G401.6 (cell line): Measurements from ENCODE around the gene CCDC85B.
"Not testable (repeated sequence)": the region's sequence is repeated elsewhere in the genome, so short reads cannot be mapped to it uniquely, and the experiment has no call there.

Experiments
- FAIRE-seq: peaks from 2 replicates; lab custom pipeline; 2012; peaks lifted over from hg19 to GRCh38; lab: Jason Lieb, UNC

The CCDC85B gene

DNA sequence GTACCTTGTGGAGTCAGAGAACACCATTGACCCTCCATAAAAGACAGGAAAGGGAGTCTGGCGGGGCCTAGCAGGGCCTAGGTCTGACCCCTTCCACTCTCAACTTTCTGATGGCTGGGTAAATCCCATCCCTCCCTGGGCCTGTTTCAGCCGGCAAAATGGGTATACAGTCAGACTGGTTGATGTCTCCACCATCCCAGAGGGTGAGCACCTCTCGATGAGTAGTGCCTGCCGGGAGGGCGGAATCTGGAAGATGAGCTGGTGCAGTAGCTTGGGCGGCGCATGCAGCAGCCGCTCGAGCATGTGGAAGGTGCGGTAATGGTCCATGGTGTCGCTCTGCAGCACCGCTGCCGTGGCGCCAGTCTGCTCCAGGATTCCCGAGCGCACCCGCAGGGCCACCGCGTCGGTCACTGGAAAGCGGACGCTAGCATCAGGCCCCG lies 2.7 kb upstream of the CCDC85B start:
- no peak for FAIRE-seq

DNA sequence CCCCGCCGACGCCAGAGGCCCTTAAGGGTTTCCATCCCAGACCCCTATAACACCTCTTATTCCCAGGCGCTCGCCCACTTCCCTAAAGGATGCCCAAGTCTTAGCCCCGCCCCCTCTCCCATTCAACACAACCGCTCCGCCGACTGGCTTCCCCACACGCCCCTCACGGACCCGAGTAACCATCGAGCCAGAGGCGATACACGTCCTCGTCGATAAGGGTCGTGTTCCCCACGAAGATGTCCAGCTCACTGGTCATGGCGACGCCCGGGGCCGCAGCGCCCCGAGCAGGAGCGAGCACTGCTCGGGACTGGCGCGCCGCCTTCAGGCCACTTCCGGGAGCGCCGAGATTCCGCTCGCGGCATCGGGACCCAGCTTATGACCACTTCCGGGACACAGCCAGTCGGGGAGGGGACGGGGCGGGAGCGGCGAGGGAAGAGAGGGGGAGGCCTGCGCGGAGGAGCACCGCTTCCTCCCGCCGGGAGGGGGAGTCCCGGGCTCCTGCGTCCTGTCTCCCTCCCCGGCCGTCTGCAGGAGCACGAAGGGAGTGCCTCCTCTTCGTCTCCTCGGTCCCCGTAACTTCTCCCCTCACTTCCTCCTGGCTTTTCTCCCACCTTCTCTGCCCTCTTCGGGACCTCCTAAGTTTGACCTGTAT lies 2.2 kb upstream of the CCDC85B start, which contains the start of gene FIBP:
Gene FIBP, minus strand, starts transcription at position 309 of the 652 bp plus-strand sequence. Its CDS starts 53 bp downstream, at position 256.
- peak; percentile 63 for FAIRE-seq

DNA sequence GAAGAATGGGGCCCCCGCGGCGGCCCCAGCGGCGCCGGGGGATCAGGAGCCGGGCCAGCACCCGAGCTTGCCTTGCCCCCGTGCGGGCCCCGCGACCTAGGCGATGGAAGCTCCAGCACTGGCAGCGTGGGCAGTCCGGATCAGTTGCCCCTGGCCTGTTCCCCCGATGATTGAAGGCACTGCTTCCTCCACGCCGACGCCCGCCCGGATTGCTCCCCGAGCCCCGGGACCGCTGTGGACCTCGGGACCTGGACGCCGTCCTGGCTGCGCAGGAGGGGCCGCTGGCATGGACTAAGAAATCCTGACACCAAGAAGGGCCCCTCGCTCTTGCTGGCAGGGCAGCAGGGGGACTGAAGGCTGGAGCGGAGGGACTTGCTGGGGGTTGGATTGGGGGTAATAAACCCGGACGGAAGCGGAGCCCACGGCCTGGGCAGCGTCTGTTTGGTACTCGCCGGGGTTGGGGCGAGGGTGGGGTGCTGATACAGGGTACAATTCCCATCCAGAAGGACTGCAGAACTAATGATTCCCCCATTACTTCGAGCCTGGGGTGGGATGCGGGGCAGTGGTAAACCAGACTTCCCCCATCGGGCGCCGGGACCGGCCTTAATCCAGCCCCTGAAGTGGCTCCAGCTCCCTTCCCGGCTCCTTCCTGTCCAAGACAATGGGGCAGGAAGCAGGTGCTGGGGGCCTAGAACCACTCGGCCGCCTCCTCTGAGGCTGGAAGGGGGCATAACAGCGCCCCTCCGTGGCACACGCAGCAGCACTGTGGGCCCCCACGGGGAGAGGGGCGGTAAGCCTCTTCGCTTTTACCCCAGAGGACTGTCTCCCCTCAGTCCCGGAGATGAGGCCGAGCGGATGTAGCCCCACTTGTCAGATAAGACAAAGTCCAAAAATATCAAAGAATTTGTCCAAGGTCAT lies 1.0 kb downstream of the CCDC85B start:
- no peak for FAIRE-seq

DNA sequence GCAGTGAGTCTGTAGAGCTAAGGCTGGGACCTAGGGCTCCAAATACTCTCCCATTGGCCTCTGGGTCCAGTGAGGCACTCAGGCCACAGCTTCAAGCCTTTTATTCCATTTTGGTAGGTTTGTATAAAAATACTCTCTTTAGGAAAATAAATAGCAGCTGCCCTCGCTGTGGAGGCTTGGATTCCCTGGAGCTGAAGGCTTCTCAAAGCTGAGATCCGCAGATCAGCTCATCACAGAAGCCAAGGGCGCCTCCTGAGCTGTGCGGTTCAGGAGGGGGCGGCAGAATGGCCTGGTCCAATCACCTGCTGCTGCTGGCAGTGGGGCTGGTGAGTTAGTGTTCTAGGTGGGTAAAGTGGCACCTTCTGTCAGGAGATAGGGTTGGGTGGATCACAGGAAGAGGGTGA lies 1.7 kb downstream of the CCDC85B start:
- not testable (repeated sequence) for FAIRE-seq

DNA sequence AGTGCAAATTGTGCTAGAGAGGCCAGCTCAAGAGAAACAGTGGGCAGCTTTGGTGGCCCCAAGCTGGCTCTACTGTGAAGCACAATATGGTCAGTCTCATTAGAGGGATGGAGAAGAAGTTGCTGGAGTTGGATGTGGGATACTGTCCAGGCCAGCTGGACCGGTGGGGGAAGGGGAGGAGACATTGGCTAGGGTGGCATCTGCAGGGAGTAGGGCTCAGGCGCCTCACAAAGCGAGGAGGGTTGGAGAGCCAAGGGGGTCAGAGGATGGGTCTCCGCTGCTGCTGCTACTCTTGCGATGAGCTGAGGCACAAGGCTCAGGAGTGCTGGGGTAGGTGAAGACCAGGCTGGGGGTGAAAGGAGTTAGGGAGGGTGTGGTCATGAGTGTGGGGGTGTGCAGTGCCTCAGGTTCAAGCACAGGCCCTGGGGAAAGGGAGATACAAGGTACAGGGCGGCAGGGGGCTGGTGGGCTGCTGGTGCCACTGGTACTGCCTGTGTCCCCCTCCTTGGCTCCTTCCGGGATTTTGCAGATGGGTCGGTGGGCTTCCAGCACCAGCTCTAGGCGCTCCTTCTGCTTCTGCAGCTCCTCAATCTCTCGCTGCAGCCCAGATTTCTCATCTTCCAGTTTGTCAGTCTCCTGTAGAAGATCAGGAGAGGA lies 2.3 kb downstream of the CCDC85B start:
- FAIRE-seq: no peak

DNA sequence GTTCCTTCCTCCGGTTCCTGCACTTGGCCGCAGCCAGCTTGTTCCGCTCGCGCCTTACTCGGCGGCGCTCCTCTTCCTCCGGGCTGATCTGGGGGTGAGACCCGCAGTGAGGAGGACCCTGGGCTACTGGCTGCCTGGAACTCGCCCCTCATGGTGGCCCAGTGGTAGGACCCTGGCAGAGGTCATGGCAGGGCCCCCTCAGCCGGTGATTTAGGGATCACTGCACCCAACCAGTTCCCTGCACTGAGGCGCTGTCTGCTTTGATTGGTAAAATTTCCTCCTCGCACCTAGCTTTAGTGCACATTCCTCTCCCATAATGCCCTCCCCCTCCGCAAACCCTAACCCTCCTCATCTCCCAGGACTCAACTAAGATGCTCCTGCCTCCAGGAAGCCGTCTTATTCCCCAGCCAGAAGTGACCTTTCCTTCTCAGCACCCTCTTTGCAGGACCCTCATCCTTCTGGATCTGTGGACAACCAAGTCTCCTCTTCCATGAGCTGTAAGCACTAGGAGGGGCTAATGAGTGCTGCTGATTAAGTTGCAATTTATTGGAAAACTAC lies 3.6 kb downstream of the CCDC85B start:
- FAIRE-seq: no peak

DNA sequence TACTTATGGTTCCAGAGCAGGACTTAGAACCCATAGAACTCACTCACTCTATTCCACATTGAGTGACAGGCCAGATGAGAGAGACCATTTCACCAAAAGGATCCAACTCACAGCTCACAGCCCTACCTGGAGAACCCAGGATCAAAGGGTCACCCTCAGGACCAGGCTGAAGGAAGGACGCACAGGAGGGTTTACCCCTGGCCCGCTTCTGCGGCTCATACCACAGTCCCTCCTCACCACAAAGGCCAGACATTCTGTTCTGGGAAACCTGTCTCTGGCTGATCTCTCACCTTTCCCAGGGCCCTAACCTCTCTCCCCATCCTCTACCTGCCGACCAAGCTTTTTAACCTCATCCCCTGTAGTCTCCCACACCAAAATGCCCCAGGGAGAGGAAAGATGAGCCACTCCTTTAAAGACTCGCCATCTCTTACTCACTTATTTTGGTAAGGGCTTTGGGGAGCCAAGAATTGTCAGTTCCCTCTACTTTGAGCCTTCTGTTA lies 5.1 kb downstream of the CCDC85B start:
- FAIRE-seq: no peak

DNA sequence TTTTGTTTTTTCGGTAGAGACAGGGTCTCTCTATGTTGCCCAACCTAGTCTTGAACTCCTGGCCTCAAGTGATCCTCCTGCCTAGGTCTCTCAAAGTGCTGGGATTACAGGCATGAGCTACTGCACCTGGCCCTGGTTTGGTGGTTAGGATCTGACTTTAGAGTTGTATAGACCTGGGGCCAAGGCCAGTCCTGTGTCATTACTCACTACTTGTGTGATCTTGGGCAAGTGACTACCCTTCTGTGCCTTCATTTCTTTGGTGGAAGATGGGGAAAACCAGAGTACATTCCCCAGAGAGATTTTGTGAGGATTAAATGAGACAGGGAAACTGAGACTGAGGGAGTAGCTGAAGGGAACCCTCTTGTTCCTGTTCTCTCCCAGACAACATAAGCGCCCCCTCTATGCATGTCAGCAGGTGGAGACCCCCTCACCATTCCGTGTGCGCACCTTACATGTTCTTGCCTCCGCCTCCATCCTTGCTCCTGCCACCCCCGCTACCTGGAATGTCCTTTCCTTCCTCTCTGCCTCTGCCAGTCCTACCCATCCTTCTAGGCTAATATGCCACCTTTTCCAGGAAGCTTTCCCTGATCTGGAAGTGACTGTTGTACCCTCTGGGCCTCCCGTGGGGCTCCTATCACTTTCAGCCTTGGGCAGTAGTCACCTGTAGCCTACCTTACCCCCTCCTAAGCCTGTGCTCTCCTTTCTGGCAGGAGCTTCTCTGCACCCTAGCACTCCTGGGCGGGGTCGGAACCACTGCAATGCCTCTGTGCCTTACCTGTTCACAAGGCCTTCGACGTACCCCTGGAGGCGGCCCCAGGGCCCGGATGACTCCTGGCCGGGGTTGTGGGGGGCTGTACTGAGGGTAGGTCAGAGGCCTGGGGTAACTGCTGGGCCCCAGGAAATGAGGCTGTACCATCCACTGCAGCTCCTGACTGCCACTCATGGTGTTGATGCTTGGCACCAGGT lies 5.8 kb downstream of the CCDC85B start:
- FAIRE-seq: no peak

DNA sequence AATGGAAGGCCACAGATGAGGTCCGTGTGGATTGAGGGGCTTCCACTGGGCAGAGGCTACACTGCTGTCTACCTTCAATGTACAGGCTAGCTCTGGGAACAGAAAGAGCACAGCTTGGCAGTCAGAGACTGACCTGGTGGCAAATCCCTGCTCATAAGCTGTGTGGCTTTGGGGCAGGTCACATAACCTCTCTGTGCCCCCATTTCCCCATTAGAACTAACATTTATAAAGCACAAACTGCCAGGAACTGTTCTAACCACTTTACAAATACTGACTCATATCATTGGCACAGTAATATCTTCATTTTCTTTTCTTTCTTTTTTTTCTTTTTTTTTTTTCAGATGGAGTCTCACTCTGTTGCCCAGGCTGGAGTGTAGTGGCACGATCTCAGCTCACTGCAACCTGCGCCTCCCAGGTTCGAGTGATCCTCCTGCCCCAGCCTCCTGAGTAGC lies 6.6 kb downstream of the CCDC85B start:
- no peak for FAIRE-seq

DNA sequence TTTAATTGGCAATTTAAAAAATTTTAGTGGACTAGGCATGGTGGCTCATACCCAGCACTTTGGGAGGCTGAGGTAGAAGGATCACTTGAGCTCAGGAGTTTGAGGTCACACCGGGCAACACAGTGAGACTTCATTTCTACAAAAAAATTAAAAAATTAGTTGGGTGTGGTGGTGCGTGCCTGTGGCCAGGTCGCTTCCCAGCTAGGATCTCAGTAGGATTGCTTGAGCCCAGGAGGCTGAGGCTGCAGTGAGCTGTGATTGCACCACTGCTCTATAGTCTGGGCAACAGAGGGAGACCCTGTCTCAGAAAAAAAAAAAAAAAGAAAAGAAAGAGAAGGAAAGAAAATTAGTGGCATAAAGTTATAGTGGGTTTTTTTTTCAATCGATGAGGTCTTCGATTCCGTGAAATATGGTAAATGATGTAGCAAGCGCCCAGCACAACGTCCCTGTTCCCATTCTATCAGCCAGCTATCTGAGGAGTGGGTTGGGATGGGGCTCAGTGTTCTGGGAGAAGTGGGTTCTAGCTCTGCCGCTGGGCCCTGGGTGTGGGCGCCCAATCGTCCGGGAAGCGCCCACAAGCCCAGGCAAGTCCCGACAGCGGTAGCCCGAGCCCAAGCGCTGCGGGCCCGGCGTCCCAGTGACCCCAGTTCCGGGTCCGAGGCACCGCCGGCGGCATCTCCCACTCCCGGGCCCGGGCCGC lies 8.3 kb downstream of the CCDC85B start:
- no peak for FAIRE-seq

DNA sequence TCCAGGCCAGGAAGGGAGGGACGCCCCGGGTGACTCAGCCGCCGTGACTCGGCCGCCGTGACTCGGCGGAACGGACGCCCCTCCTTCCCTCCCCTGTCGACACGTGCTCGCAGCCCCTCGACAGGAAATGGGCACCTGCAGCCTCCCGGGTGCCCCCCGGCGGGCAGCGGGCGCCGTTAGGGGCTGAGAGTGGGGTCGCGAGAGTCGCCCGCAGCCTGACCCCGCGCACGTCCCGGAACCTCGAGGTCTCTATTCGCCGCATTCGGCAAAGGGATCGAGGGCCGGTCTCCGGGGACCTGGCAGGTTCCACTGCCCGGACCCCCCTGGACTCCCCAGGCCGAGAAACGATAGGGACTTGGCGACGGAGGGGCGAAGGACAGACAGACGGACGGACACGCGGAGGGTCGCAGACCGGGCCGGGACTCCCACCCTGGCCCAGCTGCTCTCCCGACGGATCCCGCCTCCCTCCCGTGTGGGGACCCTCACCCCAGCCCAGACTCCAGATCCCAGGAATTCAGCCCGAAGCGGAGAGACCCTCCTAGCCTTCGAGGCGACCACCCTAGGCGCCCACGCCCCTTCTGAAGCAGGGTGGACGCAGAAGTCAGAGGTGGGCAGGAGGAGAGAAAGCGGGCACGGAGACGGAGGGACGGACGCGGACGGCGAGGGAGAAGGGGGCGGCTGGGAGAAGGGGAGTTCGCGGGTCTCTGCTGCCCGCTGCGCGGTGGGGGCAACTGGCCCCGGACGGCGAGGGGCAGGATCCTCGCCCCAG lies 9.1 kb downstream of the CCDC85B start:
- FAIRE-seq: no peak

DNA sequence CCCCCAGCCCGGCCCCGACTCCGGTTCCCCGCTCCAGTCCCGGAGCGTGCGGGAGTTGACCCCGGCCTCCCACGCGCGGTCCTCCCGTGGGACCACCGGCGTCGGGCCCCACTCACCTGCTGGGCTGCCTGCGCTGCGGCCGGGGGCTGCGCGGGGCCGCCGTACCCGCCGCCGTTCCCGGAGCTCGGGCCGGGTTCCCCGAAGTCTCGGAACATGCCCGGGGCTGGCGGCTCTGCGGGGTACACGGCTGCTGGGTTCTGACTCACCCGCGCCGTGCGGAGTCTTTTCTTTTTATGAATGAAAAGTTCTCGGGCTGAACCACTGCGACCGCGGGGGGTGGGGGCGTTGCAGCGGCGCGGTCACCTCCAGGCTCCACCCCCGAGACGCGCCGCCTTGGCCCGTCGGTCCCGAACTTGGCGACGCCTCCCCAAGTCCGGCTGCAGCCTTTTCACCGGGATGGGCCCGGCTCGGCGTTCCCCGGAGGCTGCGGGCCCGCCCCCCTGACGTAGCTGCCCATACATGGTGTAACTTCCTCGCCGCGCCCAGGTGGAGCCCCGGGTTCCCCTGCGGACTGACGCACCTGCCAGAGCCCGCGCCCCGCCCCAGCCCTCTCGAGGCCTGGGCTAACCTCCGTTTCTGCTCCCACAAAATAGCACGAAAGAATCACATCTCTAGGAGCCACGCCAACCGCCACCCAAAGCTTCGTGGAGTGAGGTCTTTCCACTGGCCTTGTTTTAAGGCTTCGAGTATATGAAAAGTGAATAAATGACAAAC lies 9.8 kb downstream of the CCDC85B start, which contains the start of gene FOSL1:
Gene FOSL1, minus strand, starts transcription at position 264 of the 774 bp plus-strand sequence. Its CDS starts 49 bp downstream, at position 215.
- FAIRE-seq: peak; percentile 92

DNA sequence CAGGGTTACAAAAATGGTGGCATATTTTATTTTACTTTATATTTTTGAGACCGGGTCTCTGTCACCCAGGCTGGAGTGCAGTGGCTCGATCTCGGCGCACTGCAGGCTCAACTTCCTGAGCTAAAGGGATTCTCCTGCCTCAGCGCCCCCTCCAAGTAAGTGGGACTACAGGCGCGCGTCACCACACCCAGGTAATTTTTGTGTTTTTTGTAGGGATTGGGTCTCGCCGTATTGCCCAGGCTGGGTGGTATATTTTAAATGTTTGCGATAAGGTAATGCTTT lies 10.4 kb downstream of the CCDC85B start:
- no peak for FAIRE-seq

DNA sequence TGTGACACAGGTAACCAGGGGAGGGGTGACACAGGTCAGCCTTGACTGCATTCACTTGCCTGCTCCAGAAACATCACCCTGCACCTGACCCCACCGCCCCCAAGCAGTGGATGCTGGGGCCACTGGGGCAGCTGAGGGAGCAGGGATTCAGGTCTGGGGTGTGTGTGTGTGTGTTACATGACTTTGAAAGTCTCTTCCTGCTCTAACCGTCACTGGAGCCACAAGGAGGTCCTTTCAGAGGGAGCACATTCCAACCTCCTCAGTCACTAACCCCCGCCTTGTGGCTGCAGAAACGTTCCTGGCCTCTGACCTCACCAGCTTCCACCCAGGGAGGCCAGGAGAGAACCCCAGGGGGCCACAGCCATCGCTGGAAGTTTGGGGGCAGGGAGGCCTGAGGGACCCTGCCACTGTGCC lies 12.6 kb downstream of the CCDC85B start:
- no peak for FAIRE-seq

DNA sequence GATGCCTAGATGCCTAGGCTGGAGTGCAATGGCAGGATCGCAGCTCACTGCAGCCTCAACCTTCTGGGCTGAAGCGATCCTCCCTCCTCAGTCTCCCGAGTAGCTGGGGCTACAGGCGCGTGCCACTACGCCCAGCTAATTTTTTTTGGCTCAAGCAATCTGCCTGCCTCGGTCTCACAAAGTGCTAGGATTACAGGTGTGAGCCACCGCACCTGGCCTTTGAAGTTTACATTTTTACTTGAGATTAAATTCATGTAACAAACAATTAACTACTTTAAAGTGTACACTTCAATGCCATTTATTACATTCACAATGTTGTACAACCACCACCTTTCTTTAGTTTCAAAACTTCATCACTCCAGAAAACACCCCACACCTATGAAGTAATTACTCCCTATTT lies 13.2 kb downstream of the CCDC85B start:
- FAIRE-seq: no peak

DNA sequence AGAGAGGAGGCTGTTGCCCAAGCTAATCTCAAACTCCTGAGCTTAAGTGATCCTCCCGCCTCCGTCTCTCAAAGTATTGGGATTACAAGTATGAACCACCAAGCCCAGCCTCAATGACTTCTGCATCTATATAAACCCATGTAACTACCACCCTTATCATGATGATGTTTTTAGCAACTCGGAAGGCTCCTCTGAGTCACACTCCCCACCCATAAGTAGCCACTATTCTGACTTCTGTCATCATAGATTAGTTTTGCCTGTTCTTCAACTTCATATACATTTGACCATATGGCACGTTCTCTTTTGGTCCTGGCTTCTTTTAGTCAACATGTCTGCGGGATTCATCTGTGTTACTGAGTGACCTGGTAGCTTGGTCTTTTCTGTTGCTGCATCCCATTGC lies 16.1 kb downstream of the CCDC85B start:
- no peak for FAIRE-seq

DNA sequence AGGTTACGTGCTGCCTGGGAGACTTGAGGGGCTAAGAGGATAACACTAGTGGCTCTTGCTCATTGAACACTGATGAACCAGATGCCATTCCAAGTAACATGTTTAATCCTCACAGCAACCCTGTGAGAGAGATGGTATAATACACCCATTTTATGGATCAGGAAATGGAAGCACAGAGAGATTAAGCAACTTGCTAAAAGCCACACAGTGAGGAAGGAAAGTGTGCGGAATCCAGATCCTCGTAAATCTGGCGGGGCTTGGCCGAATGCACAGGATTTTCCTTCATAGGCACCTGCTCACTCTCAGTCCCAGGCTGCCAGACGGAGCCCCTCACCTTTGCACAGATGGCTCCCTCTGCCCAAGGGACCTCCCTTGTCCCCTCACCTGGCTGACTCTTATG lies 17.4 kb downstream of the CCDC85B start:
- FAIRE-seq: no peak

DNA sequence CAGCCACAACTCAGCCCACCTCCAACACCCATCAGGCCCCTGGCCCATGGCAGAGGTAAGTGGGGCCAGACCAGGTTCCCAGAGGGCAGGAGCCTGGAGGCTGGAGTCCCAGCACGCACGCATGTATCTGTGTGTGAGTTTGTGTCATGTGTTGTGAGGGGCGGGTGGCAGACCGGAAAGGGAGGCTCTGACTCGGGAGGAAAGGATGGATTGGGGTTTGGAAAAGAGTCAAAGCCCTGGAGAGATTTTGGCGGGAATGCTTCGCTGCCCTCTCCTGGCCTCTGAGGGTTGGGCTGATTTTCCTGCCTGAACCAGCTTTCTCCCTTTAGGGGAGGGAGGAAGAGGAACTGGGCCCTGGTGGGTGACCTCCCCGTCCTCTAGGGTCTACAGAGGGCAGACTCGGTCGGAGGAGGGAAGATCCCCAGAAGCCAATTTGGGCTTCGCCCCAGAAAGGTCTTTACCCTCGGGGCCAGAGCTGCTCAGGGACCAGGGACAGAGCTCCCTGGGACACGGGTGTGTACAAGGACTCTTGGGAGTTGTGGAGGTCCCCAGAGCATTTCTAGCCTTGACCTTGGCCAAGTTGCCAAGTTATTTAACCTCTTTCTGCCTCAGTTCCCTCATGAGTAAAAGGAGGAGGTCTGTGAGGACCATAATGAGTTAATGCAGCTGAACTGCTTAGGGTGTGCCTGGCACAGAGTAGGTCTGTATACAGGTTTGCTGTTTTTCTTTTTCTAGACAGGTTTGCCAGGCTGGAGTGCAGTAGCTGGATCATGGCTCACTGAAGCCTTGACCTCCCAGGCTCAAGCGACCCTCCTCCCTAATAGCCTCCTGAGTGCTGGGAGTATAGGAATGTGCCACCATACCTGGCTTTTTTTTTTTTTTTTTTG lies 21.5 kb downstream of the CCDC85B start:
- peak; percentile 66 for FAIRE-seq
